ENCODE results near the gene MS4A14. TPM values are rescaled to one million over a fixed set of nuclear protein-coding genes. Genes with fewer than 3 reads are reported as not detected.
A peak's percentile ranks its signal among the peaks of the same experiment; 100 is the strongest.

MS4A14 gene
- total RNA-seq, 4 donors from 2014 or later: 0.39 to 8.7 (median 4.1) TPM

- Histone ChIP-seq H3K36me3 (no peaks in the 10 kb centered on the region), H3K27me3 (no peaks in the 10 kb centered on the region), H3K9me3 (no peaks in the 10 kb centered on the region), H3K4me3 (no peak overlapping the region), H3K4me1 (no peaks in the 10 kb centered on the region), H3K27ac (no peak overlapping the region)
- DNase-seq (ENCODE audit: low spot score in 2 of 2): no peak
- TF ChIP-seq POLR2A (IDR thresholded peaks at IDR 0.05): no peak
- no peak for TF ChIP-seq EP300 (IDR thresholded peaks at IDR 0.05)
- TF ChIP-seq CTCF (IDR thresholded peaks at IDR 0.05): no peak
- 82 to 84% methylated on average over 3 of the region's 3 CpGs for WGBS, 2 donors
These were observed 23.5 kb upstream of the MS4A14 start for GRCh38 chr11:60372767-60373166.

GRCh38 chr11:60375316-60375715 is 20.9 kb upstream of the MS4A14 start:
- WGBS, 2 donors: 93% methylated on average over 3 of the region's 3 CpGs
- no peaks in the 10 kb centered on the region for H3K27me3 ChIP-seq
- DNase-seq (ENCODE audit: low spot score in 2 of 2): no peak
- no peaks in the 10 kb centered on the region for H3K9me3 ChIP-seq
- no peaks in the 10 kb centered on the region for H3K4me1 ChIP-seq
- no peak overlapping the region for H3K27ac ChIP-seq
- TF ChIP-seq EP300 (IDR thresholded peaks at IDR 0.05) (no peak), POLR2A (IDR thresholded peaks at IDR 0.05) (no peak), CTCF (IDR thresholded peaks at IDR 0.05) (no peak)
- no peaks in the 10 kb centered on the region for H3K36me3 ChIP-seq
- H3K4me3 ChIP-seq: no peak overlapping the region

- no peak for DNase-seq (ENCODE audit: low spot score in 2 of 2)
- TF ChIP-seq CTCF (IDR thresholded peaks at IDR 0.05) (no peak), POLR2A (IDR thresholded peaks at IDR 0.05) (no peak), EP300 (IDR thresholded peaks at IDR 0.05) (no peak)
- H3K9me3 ChIP-seq: no peaks in the 10 kb centered on the region
- H3K27ac ChIP-seq: peak overlapping the region in 1 of 4 donors; percentile 55
- H3K4me1 ChIP-seq: no peaks in the 10 kb centered on the region
- H3K4me3 ChIP-seq: no peak overlapping the region
- 81 to 96% methylated on average over 3 of the region's 3 CpGs for WGBS, 2 donors
- H3K36me3 ChIP-seq: no peaks in the 10 kb centered on the region
- no peaks in the 10 kb centered on the region for H3K27me3 ChIP-seq
These were observed 19.7 kb upstream of the MS4A14 start for GRCh38 chr11:60376601-60377000.

GRCh38 chr11:60377401-60378136 is 18.7 kb upstream of the MS4A14 start:
- peak; percentile 55 to 65 for TF ChIP-seq EP300 (IDR thresholded peaks at IDR 0.05)
- TF ChIP-seq CTCF (IDR thresholded peaks at IDR 0.05): no peak
- TF ChIP-seq POLR2A (IDR thresholded peaks at IDR 0.05): peak in 1 of 2 donors; percentile 21
- DNase-seq (ENCODE audit: low spot score in 2 of 2): peak; percentile 18 to 60
- Histone ChIP-seq H3K4me1 (no peaks in the 10 kb centered on the region), H3K4me3 (no peak overlapping the region), H3K36me3 (no peaks in the 10 kb centered on the region), H3K9me3 (no peaks in the 10 kb centered on the region), H3K27ac (peak overlapping the region in 3 of 4 donors; percentile 37 to 56 (median 55)), H3K27me3 (no peaks in the 10 kb centered on the region)
- WGBS, 2 donors: 73 to 80% methylated on average over 2 of the region's 2 CpGs

GRCh38 chr11:60378354-60378753 is 17.9 kb upstream of the MS4A14 start, which contains the start of gene MS4A7:
Gene MS4A7, plus strand, starts transcription at chr11:60378532. Its CDS starts 4,610 bp downstream, at chr11:60383142.
- peak in 1 of 2 donors; percentile 20 for DNase-seq (ENCODE audit: low spot score in 2 of 2)
- Histone ChIP-seq H3K27me3 (no peaks in the 10 kb centered on the region), H3K4me1 (no peaks in the 10 kb centered on the region), H3K9me3 (no peaks in the 10 kb centered on the region), H3K27ac (peak within 1 kb of the TSS in 3 of 4 donors; percentile 55 to 61 (median 56)), H3K4me3 (peak within 1 kb of the TSS; percentile 3 to 35 (median 14)), H3K36me3 (no peaks in the 10 kb centered on the region)
- 41 to 42% methylated on average over 3 of the region's 3 CpGs for WGBS, 2 donors
- TF ChIP-seq CTCF (IDR thresholded peaks at IDR 0.05): no peak
- peak in 1 of 2 donors; percentile 48 for TF ChIP-seq EP300 (IDR thresholded peaks at IDR 0.05)
- TF ChIP-seq POLR2A (IDR thresholded peaks at IDR 0.05): peak in 1 of 2 donors; percentile 15

Data from tibial nerve (tissue), 4 donors.